ENCODE results near the gene PTPRR. TPM values are rescaled to one million over a fixed set of nuclear protein-coding genes. Genes with fewer than 3 reads are reported as not detected.
"Not testable (repeated sequence)": the region's sequence is repeated elsewhere in the genome, so short reads cannot be mapped to it uniquely, and the experiment has no call there.

The PTPRR gene
- total RNA-seq, 1 donor from 2014 or later, result 0.65 TPM

DNA sequence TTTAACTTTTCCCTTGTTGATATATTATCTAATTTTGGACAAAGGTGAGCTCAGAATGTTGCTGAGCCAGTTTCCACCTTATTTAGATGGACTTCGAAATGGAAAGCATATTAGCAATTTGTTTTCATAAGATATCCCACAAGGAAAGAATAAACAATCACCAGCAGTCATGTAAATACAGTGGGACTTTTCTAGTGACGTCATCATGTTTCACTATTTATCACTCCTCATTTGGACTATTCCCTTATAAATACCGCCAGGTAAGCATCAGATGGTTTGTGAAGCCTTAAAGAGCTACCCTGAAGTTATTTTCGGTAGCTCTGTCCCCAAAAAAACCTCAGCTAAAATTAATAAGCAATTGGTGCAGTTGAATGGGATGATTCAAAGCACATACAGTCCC lies 110.7 kb downstream of the PTPRR start:
- DNase-seq (ENCODE audit: low spot score), result no peak
- intact Hi-C loops (cut with DNase I), result no loop called here

DNA sequence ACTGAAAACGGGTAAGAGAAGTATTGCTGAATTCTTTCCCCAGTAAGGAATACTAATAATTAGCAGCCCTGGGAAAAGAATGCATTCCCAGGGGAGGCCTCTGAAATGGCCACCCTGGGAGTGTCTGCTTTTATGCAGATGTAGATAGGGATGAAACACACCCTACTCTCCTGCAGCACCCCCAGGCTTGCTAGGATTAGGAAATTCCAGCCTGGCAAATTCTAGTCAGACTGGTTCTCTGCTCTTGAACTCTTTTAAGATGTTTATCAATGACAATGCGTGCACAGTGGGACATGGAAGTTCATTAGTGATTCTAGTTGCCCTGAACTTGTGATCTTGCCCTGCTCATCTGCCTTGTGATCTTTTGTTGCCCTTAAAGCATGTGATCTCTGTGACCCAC lies 112.5 kb downstream of the PTPRR start:
- intact Hi-C loops (cut with DNase I); DNase-seq (ENCODE audit: low spot score): not testable (repeated sequence)

DNA sequence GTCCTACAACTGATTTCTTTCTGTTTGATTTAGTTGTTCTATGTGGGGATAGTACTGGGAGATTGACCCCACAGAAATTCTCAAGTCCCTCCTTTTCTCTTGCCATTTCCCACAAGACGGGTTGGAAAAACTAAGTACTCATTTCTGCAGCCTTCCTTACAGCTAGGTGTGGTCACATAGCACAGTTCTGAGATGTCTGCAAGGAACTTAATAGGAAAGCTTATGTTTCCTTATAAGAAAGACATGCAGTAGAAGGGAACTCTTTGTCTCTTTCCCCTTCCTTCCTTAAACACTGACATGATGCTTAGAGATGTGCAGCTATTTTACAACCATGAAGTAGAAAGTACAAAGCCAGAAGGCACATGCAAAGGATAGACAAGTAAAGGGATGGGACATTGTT lies 113.7 kb downstream of the PTPRR start:
- intact Hi-C loops (cut with DNase I), result no loop called here
- no peak for DNase-seq (ENCODE audit: low spot score)

- DNase-seq (ENCODE audit: low spot score), result no peak
- intact Hi-C loops (cut with DNase I), result no loop called here
These were observed 114.5 kb downstream of the PTPRR start for GRCh38 chr12:70806043-70806442.

DNA sequence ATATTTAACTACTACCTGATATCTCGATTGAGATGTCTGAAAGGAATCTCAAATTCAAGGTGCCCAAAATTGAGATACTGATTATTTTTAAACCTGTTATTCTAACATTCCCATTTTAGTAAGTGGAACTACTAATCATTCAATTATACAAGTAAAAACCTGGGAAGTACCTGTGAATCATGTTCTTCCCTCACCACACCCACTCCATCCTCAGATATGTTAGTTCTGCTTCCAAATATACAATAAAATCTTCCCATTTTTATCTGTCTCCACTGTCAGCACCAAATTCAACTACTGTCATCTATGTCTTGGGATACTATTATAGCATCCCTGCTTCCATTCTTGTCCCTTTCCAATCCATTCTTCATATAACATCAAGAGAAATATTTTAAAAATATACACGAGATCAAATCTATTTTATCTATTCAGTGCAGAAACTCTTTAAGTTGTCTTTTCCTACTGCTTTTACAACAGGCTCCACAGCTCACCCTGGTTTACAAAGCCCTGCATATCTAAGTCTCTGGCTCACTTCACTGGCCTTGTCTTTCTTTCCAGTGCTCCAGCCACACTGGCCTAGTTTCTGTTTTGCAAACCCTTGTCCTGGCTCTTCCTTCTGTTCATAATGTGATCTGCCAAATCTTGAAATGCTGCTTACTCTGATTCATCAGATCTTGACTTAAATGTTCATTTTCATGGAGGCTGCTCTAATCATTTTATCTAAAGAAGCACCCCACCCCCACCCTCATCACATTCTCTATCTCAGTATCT lies 122.3 kb downstream of the PTPRR start:
- intact Hi-C loops (cut with DNase I), result no loop called here
- no peak for DNase-seq (ENCODE audit: low spot score)

- intact Hi-C loops (cut with DNase I), result no loop called here
- DNase-seq (ENCODE audit: low spot score), result no peak
These were observed 123.5 kb downstream of the PTPRR start for GRCh38 chr12:70796989-70797388.

DNA sequence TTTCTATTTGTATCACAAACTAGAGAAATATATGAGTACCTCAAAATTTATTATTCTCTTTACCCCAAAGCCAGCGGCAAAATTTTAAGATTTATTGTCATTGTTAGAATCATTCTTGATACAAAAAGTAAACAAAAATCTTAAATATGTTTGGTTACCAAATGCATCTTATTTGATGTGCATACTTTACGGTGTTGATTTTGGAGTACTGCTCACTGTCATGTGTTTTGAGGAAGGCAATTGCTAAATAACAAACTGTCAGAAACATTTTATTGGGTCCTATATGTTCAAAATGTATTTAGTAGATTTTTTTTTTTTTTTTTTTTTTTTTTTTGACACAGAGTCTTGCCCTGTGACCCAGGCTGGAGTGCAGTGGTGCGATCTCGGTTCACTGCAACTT lies 124.9 kb downstream of the PTPRR start:
- no peak for DNase-seq (ENCODE audit: low spot score)
- intact Hi-C loops (cut with DNase I), result no loop called here

- intact Hi-C loops (cut with DNase I), result no loop called here
- no peak for DNase-seq (ENCODE audit: low spot score)
These were observed 126.4 kb downstream of the PTPRR start for GRCh38 chr12:70794131-70794530.

- intact Hi-C loops (cut with DNase I), result no loop called here
- DNase-seq (ENCODE audit: low spot score), result no peak
These were observed 131.8 kb downstream of the PTPRR start for GRCh38 chr12:70788774-70789173.

- intact Hi-C loops (cut with DNase I), result no loop called here
- no peak for DNase-seq (ENCODE audit: low spot score)
These were observed 132.9 kb downstream of the PTPRR start for GRCh38 chr12:70787612-70788011.

DNA sequence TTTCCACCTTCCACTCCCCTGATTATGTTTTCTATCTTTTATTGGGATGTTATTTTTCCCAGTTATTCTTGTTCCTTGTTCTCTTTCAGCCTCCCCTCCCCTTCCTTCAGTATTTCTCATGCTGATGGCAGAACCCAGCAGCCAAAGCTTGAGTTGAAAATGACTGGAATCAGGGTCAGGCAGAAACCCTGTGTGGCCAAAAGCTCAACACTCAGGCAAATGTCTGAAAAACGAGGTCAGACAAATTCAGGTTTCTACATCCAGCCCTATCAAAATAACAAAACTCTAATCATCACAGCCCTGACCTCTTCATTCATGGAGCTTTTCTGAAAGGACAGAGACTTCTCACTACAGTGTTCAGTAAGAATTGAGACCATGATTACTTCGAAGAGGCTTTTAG lies 134.6 kb downstream of the PTPRR start:
- DNase-seq (ENCODE audit: low spot score), result no peak
- intact Hi-C loops (cut with DNase I), result no loop called here

DNA sequence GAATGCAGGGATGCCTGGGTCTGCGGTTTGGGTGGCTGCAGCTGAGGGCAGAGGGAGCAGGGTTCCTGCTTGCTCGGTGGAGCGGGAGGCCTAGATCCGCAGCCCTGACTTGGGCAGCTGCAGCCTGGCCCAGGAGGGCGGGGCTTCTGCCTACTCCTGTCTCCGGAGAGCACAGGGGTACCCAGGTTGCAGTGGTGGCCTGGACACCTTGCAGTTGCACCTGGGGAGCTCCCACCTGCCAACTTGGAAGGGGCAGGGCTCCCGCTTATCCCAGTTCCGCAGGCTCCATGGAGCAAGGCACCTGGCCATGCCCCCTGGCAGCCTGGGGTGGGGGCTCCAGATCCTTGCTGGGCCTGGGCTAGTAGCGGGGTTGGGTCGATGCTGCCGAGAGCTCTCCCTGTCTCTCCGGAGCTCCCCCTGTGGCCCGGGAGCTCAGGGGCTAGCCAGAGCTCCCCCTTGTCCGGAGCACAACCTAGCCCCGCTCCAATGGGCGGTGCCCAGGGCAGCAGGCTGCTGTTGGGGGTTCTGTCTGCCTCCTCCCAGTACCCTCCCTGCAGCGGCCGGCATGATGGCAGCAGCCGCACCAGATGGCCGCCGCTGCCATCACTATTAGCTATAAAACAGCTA lies 136.4 kb downstream of the PTPRR start:
- intact Hi-C loops (cut with DNase I), result no loop called here
- DNase-seq (ENCODE audit: low spot score), result no peak

DNA sequence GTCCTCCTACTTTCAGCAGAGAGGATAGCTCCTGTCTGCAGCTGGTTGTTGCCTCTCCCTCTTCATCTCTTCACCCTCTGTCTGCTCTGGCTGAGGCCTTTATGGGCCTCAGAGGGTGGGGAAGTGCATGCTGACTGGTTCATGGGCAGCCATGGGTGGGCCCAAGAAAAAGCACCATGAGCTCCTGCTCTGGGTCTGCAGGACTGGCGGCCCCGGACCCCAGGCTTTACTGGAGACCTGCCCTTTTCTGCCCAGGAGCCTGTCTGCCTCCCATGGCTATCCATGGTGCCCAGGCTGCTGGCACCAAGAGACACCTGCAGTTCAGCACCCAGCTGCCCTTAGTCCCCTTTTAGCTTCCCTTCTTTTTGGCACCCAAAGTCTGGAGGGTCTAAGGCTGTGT lies 137.1 kb downstream of the PTPRR start:
- no peak for DNase-seq (ENCODE audit: low spot score)
- intact Hi-C loops (cut with DNase I), result no loop called here

DNA sequence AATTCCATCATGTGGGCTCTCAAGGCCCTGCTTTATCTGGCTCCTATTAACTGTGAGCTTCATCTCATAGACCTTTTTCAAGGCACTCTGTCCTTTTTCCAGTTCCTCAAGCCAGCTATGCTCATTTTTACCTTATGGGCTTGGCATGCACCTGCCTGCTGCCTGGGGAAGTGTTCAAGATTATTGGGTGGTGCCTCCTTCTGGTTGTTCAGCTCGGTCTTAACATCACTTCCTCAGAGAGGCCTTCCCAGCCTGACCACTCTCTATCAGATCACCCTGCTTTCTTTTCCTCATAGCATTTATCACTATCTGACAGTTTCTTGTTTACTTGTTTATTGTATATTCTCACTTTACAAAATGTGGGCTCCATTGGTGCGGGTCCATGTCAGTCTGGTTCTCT lies 141.3 kb downstream of the PTPRR start:
- intact Hi-C loops (cut with DNase I), result no loop called here
- DNase-seq (ENCODE audit: low spot score), result no peak

DNA sequence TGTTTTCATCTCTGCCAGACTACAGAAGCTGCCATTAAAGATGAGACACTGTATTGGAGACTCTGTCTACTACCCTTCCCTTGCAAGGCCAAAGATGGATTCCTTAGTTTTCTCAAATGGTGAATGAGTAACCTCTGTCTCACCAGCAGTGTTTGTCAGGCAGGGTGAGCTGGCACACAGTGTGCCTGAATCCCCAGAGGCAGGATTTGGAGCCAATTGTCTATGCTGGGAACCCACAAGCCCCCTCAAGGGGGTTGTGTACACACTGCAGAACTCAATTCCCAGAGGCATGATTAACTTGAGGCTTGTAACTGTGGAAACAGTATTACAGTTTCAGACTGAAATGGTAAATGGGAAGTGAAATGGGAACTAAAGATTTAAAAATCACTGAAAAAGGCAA lies 146.5 kb downstream of the PTPRR start:
- DNase-seq (ENCODE audit: low spot score), result no peak
- intact Hi-C loops (cut with DNase I), result no loop called here

DNA sequence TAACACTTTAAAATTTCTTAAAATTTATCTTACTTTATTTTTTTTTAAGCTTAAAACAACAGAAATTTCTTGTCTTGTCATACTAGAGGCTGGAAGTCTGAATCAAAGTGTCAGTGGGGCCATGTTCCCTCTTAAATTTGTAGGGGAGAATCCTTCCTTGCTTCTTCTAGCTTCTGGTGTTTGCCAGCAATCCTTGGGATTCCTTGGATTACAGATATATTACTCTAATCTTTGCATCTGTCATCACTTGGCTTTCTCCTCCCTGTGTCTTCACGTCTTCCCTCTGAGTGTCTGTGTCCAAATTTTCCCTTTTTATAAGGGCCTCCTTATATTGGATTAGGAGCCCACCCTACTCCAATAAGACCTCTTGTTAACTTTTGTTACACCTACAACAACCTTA lies 147.7 kb downstream of the PTPRR start:
- no peak for DNase-seq (ENCODE audit: low spot score)
- intact Hi-C loops (cut with DNase I), result no loop called here

- no peak for DNase-seq (ENCODE audit: low spot score)
- intact Hi-C loops (cut with DNase I), result no loop called here
These were observed 149.0 kb downstream of the PTPRR start for GRCh38 chr12:70771581-70771980.

DNA sequence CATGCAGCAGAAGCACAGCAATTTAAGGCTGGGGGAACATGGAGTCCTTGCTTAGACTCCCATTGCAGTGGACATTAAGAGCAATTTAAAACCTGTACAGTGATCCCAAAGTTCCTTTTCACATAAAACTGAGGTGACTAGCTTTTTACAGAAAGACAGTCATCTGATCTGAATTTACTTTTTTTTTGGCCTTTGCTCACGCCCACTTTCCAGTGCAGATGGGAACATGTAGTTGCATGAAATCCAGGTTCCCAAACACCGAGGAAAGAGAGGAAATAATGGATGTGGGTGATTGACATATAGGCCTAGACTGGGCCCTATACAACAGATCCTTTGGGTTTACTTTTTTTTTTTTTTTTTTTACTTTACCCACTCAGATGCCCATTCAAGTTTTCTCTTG lies 156.9 kb downstream of the PTPRR start:
- intact Hi-C loops (cut with DNase I), result no loop called here

DNA sequence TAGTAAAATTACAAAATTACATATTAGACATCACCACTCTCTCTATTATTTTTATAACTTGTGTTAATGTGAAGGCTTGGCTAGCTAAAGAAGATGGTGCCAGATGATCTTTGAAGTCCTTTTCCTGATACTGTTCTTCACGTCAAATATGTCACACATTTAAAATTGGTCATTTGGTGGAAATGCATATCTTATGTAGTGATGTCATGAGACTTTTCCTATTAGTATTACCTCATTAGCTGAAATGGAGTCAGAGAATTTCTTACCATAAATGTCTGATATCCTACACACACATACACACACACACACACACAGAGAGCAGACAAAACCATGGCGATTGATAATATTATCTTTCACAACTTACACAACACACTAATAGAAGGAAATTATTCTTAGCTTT lies 158.5 kb downstream of the PTPRR start:
- no peak for DNase-seq (ENCODE audit: low spot score)
- intact Hi-C loops (cut with DNase I), result no loop called here

More for the DNA sequence above, 156.9 kb downstream of the PTPRR start:
- DNase-seq (ENCODE audit: low spot score), result no peak

DNA sequence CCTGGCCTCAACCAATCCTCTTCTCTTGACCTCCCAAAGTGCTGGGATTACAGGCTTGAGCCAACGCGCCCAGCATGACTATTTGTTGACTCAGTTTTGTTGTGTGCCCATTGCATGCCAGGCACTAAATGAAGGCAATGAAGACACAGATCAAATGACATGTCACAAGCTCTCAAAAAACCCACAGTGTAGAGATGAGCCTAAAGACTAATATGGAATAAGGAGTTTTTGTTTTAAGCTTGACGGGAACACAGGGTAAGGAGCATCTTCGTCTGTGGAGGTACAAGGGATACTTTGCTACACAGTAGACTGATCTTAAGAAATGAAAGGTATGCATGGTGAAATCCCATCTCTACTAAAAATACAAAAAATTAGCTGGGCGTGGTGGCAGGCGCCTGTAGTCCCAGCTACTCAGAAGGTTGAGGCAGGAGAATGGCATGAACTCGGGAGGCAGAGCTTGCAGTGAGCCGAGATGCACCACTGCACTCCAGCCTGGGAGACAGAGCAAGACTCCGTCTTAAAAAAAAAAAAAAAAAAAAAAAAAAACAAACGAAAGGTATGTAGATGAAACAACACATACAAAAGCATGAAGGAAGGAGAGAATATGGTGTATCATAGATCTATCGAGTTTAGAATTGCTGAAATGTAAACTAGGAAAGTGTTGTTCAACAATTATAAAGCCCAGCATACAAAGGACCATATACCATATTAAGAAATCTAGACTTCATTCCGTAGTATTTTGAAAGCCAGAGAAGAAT lies 161.2 kb downstream of the PTPRR start:
- intact Hi-C loops (cut with DNase I), result no loop called here
- DNase-seq (ENCODE audit: low spot score), result no peak

DNA sequence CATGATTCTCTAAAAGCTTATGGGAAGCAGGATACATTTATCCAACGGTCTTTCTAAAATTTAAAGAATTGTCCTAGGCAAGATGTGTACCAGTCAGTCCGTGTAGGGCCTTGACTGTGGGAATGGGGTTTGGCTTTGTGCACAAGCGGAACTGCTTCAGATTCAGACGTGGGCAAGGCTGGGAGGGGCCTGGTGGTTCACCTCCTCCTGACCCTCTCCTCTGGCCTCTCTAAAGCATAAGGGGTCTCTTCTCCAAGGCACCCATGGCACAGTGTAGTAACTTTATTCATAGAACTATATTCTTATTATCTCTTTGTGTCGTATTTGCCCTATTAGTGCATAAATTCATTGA lies 162.1 kb downstream of the PTPRR start:
- DNase-seq (ENCODE audit: low spot score), result no peak
- intact Hi-C loops (cut with DNase I), result no loop called here
